K562 (cell line): Measurements from ENCODE around the gene GPR78. TPM values are rescaled to one million over a fixed set of nuclear protein-coding genes. Genes with fewer than 3 reads are reported as not detected.

Experiments used
- BCL6 ChIP-seq: fragments of 250-450 bp; sonication (Bioruptor Pico); IDR thresholded peaks from 2 replicates; pipeline ENCODE4 v1.4.0; 2020
- FUS ChIP-seq: fragments of 200-400 bp; formaldehyde crosslinking; optimal IDR thresholded peaks from 2 replicates; pipeline ENCODE3; 2017; ENCODE audit warnings: low read depth, low read length
- GATA2 ChIP-seq: sonication (generic); formaldehyde crosslinking; IDR thresholded peaks from 2 replicates; pipeline ENCODE4 v1.4.0; 2020; ENCODE audit warnings: mild to moderate bottlenecking, missing genetic modification reagents
- HNRNPH1 ChIP-seq: fragments of 200-400 bp; formaldehyde crosslinking; optimal IDR thresholded peaks from 2 replicates; pipeline ENCODE3; 2017; ENCODE audit warnings: low read depth, mild to moderate bottlenecking, low read length, moderate library complexity
- HNRNPUL1 ChIP-seq: fragments of 200-400 bp; formaldehyde crosslinking; IDR thresholded peaks from 2 replicates; pipeline ENCODE4 v1.6.1; 2017; ENCODE audit warnings: low read length
- KHSRP ChIP-seq: fragments of 450-650 bp; IDR thresholded peaks from 2 replicates; pipeline ENCODE4 v1.6.1; 2017
- MYBL2 ChIP-seq, 2 experiments: fragments of 450-650 bp in 1 of 2; sonication (generic) in 1 of 2; formaldehyde crosslinking in 1 of 2; IDR thresholded peaks; 2 replicates each; pipeline versions ENCODE4 v1.6.1 to v1.8.1; 2017 to 2022; ENCODE audit warnings: borderline replicate concordance in 1 of 2, inconsistent platforms in 1 of 2, low read depth in 1 of 2, mild to moderate bottlenecking in 1 of 2, missing genetic modification reagents in 1 of 2, moderate library complexity in 1 of 2
- SPI1 ChIP-seq: IDR thresholded peaks from 2 replicates; pipeline ENCODE4 v1.6.1; 2011; ENCODE audit warnings: low read depth, low read length, control low read depth, borderline replicate concordance
- WHSC1 ChIP-seq: IDR thresholded peaks from one replicate; pipeline ENCODE4 v1.6.1; 2012; ENCODE audit warnings: low read length, control low read depth, inconsistent platforms
- ZBTB11 ChIP-seq, 3 experiments: fragments of 200-800 bp in 1 of 3; fragments of 250-450 bp in 1 of 3; fragments of 450-650 bp in 1 of 3; sonication (Bioruptor Pico) in 1 of 3; sonication (Bioruptor generic) in 1 of 3; formaldehyde crosslinking in 1 of 3; IDR thresholded peaks; 2 replicates each; pipeline versions ENCODE4 v1.6.1 to v1.8.0; 2016 to 2022; ENCODE audit warnings: mild to moderate bottlenecking in 2 of 3, missing genetic modification characterization in 2 of 3, missing compliant biosample characterization in 1 of 3, moderate library complexity in 1 of 3
- ZBTB49 ChIP-seq: sonication (generic); formaldehyde crosslinking; IDR thresholded peaks from 2 replicates; pipeline ENCODE4 v1.8.0; 2022; ENCODE audit warnings: missing genetic modification reagents, mild to moderate bottlenecking, borderline replicate concordance
- ZC3H8 ChIP-seq: fragments of 450-650 bp; IDR thresholded peaks from 2 replicates; pipeline ENCODE4 v1.6.1; 2017
- ZNF146 ChIP-seq: IDR thresholded peaks from one replicate; pipeline ENCODE4 v1.6.1; 2018; ENCODE audit warnings: missing compliant biosample characterization; ENCODE audit not compliant: unreplicated experiment
- ZNF41 ChIP-seq: fragments of 250-450 bp; sonication (Bioruptor Pico); conservative IDR thresholded peaks from 2 replicates; pipeline ENCODE4 v1.4.0; 2020; ENCODE audit warnings: mild to moderate bottlenecking
- ZNF785 ChIP-seq: fragments of 250-450 bp; sonication (Bioruptor Pico); IDR thresholded peaks from 2 replicates; pipeline ENCODE4 v1.4.0; 2020; ENCODE audit warnings: mild to moderate bottlenecking
- polyA plus RNA-seq, 8 experiments: library from polyadenylated mRNA; depleted of rRNA in 4 of 8; stranded (reverse) in 5 of 8; unstranded in 3 of 8; fragments of >200 nt; fragmentation: Nextera tagmentation in 2 of 8; fragmentation: Illumina TruSeq in 1 of 8; extraction: Ambion mirVana in 2 of 8; extraction: Trizol in 1 of 8; gene quantifications; 2 replicates each; pipeline versions ENCODE4 v1.2.1 to v1.2.3, GENCODE V29; 2011 to 2014; ENCODE audit warnings: inconsistent platforms in 1 of 8, missing spikeins in 1 of 8
- total RNA-seq, 7 experiments: library from RNA; depleted of rRNA in 6 of 7; stranded (reverse); fragments of >200 nt in 6 of 7; fragmentation: Illumina TruSeq in 2 of 7; extraction: Trizol in 2 of 7; gene quantifications; 2 replicates each; pipeline versions ENCODE4 v1.2.1 to v1.2.3, GENCODE V29; 2011 to 2021; ENCODE audit warnings: low replicate concordance in 1 of 7
- TF ChIP-seq, protein P1 (sequence below): fragments of 200-800 bp; sonication (Bioruptor generic); IDR thresholded peaks from 2 replicates; pipeline ENCODE4 v1.6.1; 2016; ENCODE audit warnings: missing genetic modification characterization, missing compliant biosample characterization

Gene GPR78
- total and polyA plus RNA-seq, 9 of the 15 experiments (the other 6 are each of a cell fraction or from before 2014, with no cell fraction given): 0.04 to 0.13 (median 0.07) TPM; not detected in 4

- TF ChIP-seq HNRNPH1 (no peak), ZNF785 (CRISPR knock-in tag) (no peak), ZNF146 (CRISPR knock-in tag) (no peak), WHSC1 (no peak), BCL6 (CRISPR knock-in tag) (no peak), GATA2 (CRISPR knock-in tag) (no peak), HNRNPUL1 (no peak), MYBL2 (IDR thresholded peaks at IDR 0.05; ENCODE audit: low read depth) (no peak), MYBL2 (CRISPR knock-in tag; IDR thresholded peaks at IDR 0.05; ENCODE audit: borderline replicate concordance) (no peak), ZNF41 (CRISPR knock-in tag) (no peak), ZBTB49 (no peak), KHSRP (no peak), SPI1 (peak; percentile 63; the same call in 1 of the 2 replicates), ZC3H8 (no peak), ZBTB11 (CRISPR knock-in tag; IDR thresholded peaks at IDR 0.05) (no peak), FUS (no peak)
- TF ChIP-seq, protein P1, sequence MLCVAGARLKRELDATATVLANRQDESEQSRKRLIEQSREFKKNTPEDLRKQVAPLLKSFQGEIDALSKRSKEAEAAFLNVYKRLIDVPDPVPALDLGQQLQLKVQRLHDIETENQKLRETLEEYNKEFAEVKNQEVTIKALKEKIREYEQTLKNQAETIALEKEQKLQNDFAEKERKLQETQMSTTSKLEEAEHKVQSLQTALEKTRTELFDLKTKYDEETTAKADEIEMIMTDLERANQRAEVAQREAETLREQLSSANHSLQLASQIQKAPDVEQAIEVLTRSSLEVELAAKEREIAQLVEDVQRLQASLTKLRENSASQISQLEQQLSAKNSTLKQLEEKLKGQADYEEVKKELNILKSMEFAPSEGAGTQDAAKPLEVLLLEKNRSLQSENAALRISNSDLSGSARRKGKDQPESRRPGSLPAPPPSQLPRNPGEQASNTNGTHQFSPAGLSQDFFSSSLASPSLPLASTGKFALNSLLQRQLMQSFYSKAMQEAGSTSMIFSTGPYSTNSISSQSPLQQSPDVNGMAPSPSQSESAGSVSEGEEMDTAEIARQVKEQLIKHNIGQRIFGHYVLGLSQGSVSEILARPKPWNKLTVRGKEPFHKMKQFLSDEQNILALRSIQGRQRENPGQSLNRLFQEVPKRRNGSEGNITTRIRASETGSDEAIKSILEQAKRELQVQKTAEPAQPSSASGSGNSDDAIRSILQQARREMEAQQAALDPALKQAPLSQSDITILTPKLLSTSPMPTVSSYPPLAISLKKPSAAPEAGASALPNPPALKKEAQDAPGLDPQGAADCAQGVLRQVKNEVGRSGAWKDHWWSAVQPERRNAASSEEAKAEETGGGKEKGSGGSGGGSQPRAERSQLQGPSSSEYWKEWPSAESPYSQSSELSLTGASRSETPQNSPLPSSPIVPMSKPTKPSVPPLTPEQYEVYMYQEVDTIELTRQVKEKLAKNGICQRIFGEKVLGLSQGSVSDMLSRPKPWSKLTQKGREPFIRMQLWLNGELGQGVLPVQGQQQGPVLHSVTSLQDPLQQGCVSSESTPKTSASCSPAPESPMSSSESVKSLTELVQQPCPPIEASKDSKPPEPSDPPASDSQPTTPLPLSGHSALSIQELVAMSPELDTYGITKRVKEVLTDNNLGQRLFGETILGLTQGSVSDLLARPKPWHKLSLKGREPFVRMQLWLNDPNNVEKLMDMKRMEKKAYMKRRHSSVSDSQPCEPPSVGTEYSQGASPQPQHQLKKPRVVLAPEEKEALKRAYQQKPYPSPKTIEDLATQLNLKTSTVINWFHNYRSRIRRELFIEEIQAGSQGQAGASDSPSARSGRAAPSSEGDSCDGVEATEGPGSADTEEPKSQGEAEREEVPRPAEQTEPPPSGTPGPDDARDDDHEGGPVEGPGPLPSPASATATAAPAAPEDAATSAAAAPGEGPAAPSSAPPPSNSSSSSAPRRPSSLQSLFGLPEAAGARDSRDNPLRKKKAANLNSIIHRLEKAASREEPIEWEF: no peak
Measured at GRCh38 chr4:8547108-8547911, 32.9 kb upstream of the GPR78 start (continued).
